HL-60/S4 (cell line): ENCODE data around the gene OR6B2.

Experiments
- in situ Hi-C: fragments of 300-500 bp; cut with MboI; formaldehyde crosslinking; loops from 2 replicates; pipeline ENCODE4 v1.14.3; 2022; ENCODE audit warnings: low sequenced_read_pairs

OR6B2 gene

GRCh38 chr2:239984421-239985194, 45.6 kb downstream of the OR6B2 start:
- in situ Hi-C loops = no loop called here

- in situ Hi-C loops = no loop called here
These were observed 47.0 kb downstream of the OR6B2 start for GRCh38 chr2:239983004-239983778.
